Measurements from ENCODE around the gene ABCC4. TPM values are rescaled to one million over a fixed set of nuclear protein-coding genes. Genes with fewer than 3 reads are reported as not detected.

Gene ABCC4
- total RNA-seq, 2 experiments from 2014 or later: 9.6 to 11.8 TPM

DNA sequence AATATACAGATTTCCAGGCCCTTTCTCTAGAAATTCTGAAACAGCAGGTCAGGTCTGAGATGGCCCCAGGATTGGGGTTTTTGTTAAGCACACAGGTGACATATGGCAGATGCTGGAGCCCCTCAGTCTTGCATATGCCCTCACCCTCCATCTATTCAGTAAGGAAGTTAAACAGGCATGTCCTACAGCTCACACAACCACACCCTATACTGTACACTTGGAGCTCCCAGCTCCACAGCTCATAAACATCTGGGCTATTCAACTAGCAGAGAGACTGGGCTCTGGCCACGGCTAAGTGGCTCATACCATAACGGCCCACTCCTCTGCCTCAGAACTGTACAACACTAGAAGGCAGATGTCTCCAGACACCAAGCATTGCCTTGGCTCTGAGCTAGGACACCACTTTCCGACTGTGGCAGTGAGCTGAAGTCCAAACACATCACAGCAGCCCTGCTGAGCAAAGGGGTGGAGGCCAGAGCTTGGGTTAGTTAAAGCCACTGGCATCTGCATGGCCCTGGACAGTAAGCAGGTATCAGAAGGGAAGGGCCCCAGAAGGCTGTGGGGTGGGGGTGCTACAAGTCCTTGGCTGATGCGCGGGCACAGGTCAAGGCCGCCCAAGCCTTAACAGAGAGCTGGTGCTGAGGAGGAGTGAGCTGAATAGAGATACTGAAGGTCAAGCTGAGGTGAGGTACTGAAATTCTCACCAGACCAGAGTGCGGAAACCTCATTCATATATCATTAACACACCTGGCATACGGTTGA is 79.1 kb downstream of the ABCC4 start:
- H3K27ac Mint-ChIP-seq: no peak overlapping the region
- peaks cover 4% of the 10 kb centered on the region for H3K4me1 Mint-ChIP-seq (ENCODE audit: low read depth)
- ATAC-seq: no peak
- H3K9me3 Mint-ChIP-seq: no peaks in the 10 kb centered on the region
- intact Hi-C loops (cut with micrococcal nuclease): no loop called here
- no peak for DNase-seq
- H3K36me3 Mint-ChIP-seq (ENCODE audit: low read depth): peaks cover 5% of the 10 kb centered on the region
- CTCF ChIA-PET: interaction anchor here (1.4 kb wide), 1 partner anchor 159 kb away, joined by 6 read pairs; no protein-coding TSS in a partner anchor
- no peak overlapping the region for H3K4me3 Mint-ChIP-seq
- TF ChIP-seq, protein P1, sequence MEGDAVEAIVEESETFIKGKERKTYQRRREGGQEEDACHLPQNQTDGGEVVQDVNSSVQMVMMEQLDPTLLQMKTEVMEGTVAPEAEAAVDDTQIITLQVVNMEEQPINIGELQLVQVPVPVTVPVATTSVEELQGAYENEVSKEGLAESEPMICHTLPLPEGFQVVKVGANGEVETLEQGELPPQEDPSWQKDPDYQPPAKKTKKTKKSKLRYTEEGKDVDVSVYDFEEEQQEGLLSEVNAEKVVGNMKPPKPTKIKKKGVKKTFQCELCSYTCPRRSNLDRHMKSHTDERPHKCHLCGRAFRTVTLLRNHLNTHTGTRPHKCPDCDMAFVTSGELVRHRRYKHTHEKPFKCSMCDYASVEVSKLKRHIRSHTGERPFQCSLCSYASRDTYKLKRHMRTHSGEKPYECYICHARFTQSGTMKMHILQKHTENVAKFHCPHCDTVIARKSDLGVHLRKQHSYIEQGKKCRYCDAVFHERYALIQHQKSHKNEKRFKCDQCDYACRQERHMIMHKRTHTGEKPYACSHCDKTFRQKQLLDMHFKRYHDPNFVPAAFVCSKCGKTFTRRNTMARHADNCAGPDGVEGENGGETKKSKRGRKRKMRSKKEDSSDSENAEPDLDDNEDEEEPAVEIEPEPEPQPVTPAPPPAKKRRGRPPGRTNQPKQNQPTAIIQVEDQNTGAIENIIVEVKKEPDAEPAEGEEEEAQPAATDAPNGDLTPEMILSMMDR (IDR thresholded peaks at IDR 0.05): no peak
- POLR2A ChIA-PET: no interaction called here
- H3K27me3 Mint-ChIP-seq: no peaks in the 10 kb centered on the region

DNA sequence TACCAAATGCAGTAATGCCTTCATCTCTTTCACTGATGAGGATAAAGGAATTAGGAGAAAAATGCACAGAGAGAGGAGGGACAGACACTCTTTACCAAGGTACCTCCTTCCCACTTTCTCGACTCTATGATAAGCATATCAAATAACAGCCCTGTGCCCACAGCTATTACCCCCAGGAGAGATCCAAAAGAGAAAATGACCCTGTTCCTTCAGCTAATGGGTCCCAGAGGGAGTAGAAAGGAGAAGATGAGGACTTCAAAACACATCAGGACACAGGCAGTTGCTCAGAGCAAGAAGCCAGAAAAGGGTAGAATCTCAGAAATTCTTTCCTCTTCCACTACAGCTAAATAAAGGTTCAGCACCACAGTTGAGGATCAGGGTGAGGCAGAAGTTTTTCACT is 80.6 kb downstream of the ABCC4 start:
- no peaks in the 10 kb centered on the region for H3K27me3 Mint-ChIP-seq
- TF ChIP-seq, protein P1 (IDR thresholded peaks at IDR 0.05): no peak
- H3K27ac Mint-ChIP-seq: no peak overlapping the region
- no peaks in the 10 kb centered on the region for H3K9me3 Mint-ChIP-seq
- CTCF ChIA-PET: no interaction called here
- POLR2A ChIA-PET: no interaction called here
- no peak overlapping the region for H3K4me3 Mint-ChIP-seq
- H3K4me1 Mint-ChIP-seq (ENCODE audit: low read depth): no peaks in the 10 kb centered on the region
- ATAC-seq (no peak), DNase-seq (no peak)
- peaks cover 5% of the 10 kb centered on the region for H3K36me3 Mint-ChIP-seq (ENCODE audit: low read depth)
- intact Hi-C loops (cut with micrococcal nuclease): no loop called here

DNA sequence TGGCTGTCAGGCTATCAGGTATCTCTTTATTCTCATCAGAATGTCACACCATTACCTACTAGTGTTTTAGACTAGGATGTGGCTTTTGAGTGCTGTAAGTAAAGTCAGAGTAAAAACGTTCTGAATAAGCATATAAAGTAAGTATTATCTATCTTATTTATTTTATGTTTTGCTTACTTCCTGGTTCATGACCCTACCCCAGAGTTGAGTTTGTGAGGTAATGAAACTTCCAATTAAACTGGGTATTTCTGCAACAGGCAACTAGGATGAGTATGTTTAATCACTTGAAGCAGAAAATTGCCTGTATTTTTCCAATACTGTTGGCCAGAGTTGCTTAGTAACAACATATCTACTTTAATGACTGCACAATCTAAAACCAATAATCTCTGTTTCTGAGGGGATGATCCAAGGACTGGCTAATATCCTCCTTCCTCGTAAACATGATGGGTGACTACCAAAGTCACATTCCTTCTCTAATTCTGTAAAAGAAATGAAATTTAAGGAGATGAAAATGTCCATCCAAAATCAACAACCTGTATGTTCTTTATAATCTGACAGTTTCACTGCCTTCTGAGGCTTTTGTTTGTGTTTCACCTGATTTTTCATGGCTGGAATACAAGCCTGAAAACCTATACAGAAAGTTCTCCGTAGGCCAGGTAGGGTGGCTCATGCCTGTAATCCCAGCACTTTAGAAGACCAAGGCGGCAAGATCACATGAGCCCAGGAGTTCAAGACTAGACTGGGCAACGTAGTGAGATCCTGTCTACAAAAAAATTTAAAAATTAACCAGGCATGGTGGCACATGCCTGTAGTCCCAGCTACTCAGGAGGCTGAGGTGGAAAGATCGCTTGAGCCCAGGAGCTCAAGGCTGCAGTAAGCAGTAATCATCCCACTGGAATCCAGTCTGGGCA is 83.1 kb downstream of the ABCC4 start:
- H3K27me3 Mint-ChIP-seq: no peaks in the 10 kb centered on the region
- intact Hi-C loops (cut with micrococcal nuclease): no loop called here
- H3K36me3 Mint-ChIP-seq (ENCODE audit: low read depth): peaks cover 10% of the 10 kb centered on the region
- no peaks in the 10 kb centered on the region for H3K9me3 Mint-ChIP-seq
- ChIA-PET POLR2A (no interaction called here), CTCF (no interaction called here)
- no peaks in the 10 kb centered on the region for H3K4me1 Mint-ChIP-seq (ENCODE audit: low read depth)
- DNase-seq: no peak
- H3K27ac Mint-ChIP-seq: no peak overlapping the region
- H3K4me3 Mint-ChIP-seq: no peak overlapping the region
- ATAC-seq: no peak
- TF ChIP-seq, protein P1 (IDR thresholded peaks at IDR 0.05): no peak

DNA sequence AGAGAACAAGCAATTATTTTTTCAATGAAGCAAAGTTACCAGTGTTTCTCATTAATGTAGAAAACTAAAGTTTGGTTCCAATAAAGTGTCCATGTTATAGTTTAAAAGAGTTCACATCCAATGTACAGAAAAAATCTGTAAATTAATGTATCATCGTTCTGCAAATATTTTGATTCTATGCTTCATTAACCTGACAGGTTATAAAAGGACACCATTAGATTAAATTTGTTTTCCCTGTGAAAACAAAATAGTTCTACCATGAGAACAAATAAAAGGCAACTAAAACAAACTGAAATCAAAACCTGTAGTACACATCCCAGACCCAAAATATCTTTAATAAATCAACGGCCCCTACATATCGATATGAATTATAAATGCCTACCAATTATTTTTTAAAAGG is 85.1 kb downstream of the ABCC4 start:
- ATAC-seq: no peak
- no peak overlapping the region for H3K27ac Mint-ChIP-seq
- H3K27me3 Mint-ChIP-seq: no peaks in the 10 kb centered on the region
- POLR2A ChIA-PET: no interaction called here
- no peak overlapping the region for H3K4me3 Mint-ChIP-seq
- peaks cover 20% of the 10 kb centered on the region for H3K36me3 Mint-ChIP-seq (ENCODE audit: low read depth)
- intact Hi-C loops (cut with micrococcal nuclease): no loop called here
- CTCF ChIA-PET: interaction anchor here (1.1 to 1.4 kb wide), 3 partner anchors 25 to 188 kb away, joined by 3 to 6 read pairs (median 4); no protein-coding TSS in a partner anchor
- TF ChIP-seq, protein P1 (IDR thresholded peaks at IDR 0.05): no peak
- no peaks in the 10 kb centered on the region for H3K9me3 Mint-ChIP-seq
- no peak for DNase-seq
- H3K4me1 Mint-ChIP-seq (ENCODE audit: low read depth): no peaks in the 10 kb centered on the region

Data from activated CD8-positive, alpha-beta T cell treated with anti-CD3 and anti-CD28 coated beads for 36 hours (primary cell).